G401.6 (cell line): Measurements from ENCODE around the gene DMWD.
"Not testable (repeated sequence)": the region's sequence is repeated elsewhere in the genome, so short reads cannot be mapped to it uniquely, and the experiment has no call there.

Experiments used
- FAIRE-seq: peaks from 2 replicates; lab custom pipeline; 2012; peaks lifted over from hg19 to GRCh38; lab: Jason Lieb, UNC

The DMWD gene

DNA sequence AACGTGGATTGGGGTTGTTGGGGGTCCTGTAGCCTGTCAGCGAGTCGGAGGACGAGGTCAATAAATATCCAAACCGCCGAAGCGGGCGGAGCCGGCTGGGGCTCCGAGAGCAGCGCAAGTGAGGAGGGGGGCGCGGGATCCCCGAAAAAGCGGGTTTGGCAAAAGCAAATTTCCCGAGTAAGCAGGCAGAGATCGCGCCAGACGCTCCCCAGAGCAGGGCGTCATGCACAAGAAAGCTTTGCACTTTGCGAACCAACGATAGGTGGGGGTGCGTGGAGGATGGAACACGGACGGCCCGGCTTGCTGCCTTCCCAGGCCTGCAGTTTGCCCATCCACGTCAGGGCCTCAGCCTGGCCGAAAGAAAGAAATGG is 22.8 kb downstream of the DMWD start:
- no peak for FAIRE-seq

DNA sequence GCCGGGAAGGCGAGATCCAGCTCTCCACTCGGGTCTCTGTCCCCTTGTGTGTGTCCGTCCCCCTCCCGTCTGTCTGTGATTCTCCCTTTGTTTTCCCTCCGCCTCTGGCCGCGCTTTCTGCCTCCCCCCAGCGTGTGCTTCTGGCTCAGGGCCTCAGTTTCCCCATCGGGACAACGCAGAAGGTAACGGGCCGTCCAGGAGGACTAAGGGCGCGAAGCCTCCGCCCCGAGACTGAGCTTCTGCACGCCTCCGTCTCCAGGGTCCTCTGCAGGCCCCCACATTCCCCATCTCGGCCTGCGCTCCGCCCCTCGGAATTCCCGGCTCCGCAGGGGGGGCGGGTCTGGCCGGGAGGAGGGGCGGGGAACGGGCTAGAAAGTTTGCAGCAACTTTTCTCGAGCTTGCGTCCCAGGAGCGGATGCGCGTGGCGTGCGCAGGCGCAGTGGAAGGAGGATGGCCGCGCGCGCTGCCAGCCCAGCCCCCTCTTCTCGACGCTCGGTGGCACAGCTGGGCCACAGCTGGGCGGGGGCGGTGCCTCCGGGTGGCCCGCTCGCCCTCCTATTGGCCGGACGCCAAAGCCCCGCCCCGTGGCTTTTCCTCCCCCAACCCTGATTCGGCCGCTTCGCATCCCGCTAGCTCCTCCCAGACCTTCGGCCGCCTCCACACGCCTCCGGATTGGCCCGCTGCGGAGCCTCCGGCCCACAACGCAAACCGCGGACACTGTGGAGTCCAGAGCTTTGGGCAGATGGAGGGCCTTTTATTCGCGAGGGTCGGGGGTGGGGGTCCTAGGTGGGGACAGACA is 23.5 kb downstream of the DMWD start, which contains the start of gene SIX5:
SIX5 (minus strand) TSS at position 269 of the 799 bp plus-strand sequence. CDS start 408 bp downstream, outside the sequence.
- FAIRE-seq, result peak; percentile 98

DNA sequence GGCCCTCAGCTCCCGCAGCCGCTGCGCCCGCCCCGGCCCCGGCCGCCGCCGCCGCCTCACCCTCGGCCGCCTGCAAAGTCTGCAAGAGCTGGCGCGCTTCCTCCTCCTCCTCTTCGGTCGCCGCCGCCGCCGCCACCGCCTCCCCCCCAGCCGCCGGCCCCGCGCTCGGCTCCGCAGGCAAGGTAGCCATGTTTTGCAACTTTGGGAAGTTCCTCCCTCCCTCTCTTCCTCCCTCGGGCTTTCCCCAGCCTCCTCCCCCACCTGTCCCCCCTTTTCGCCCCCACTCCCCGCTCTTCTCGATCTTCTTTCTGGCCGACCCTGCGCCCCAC is 24.0 kb downstream of the DMWD start:
- FAIRE-seq, result no peak

DNA sequence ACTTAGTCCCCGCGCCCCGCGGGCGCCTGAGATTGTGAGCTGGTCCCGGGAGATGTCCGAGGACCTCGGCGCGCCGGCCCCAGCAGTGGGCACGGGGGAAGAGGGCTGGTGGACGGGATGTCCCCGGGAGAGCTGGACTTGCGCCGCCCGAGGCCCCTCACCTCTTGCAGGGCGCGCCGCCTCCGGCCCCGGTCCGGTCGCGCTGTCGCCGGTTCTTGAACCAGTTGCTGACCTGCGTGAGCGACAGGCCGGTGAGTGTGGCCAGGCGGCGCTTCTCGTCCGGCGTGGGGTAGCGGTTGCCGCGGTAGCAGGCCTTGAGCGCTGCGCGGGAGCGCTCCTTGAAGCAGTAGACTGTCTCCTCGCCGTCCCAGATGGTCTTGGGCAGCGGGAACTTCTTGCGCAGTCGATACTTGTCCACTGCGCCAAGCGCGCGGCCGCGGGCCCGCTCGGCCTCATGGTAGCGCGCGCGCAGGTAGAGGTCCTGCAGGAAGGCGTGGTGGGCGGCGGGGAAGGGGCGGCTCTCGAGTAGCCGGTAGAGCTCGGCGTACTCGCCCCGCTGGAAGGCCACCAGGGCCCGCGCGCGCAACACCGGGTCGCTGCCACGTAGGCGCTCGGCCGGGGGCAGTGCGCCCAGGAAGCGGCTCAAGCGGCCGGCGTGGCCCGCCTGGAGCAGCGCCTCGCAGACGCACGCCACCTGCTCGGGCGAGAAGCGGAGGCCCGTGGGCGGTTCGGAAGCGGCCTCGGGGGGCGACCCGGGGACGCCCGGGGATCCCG is 24.6 kb downstream of the DMWD start:
- no peak for FAIRE-seq

DNA sequence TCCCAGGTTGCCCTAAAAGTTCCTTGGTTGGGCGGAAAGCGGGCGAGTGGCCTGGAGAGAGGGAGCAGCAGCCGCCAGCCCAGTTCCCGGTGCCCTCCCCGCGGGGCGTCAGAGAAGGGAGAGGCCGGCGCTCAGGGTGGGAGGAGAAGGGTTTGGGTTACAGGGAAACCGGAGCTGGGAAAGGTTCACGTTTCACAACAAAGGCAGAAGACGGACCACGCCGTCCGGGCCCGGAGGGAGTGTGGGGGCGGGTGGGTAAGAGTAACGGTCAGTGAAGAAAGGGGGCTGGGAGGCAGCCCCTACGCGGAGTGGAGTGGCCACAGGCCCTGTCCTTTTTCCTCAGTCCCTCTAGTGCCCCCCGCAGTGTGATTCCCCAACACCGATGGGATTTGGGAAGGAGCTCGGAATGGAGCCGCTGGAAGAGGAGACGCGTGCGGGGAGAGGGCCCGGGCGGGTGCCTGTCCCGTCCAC is 25.2 kb downstream of the DMWD start:
- peak; percentile 21 for FAIRE-seq

DNA sequence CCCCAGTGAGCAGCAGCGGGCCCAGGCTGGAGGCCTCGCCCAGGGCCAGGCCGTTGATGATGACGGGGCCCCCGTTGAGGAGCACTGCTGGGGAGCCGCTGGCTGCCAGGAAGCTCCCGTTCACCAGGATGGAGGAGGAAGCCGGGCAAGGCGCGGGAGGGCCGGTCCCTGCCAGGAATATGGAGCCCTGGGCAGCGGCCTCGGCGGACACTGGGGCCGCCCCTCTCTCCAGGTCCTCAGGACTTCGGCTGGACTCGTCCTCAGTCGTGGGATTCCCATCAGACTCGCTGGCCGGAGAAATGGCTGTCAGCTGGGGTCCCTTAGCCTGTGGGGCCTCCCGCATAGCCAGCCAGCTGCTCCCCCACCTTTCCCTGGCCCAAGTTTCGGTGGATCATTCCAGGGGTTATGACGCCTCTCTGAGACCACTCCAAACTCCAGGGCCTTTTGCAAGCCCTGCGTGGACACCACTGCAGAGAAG is 25.7 kb downstream of the DMWD start:
- FAIRE-seq, result no peak

DNA sequence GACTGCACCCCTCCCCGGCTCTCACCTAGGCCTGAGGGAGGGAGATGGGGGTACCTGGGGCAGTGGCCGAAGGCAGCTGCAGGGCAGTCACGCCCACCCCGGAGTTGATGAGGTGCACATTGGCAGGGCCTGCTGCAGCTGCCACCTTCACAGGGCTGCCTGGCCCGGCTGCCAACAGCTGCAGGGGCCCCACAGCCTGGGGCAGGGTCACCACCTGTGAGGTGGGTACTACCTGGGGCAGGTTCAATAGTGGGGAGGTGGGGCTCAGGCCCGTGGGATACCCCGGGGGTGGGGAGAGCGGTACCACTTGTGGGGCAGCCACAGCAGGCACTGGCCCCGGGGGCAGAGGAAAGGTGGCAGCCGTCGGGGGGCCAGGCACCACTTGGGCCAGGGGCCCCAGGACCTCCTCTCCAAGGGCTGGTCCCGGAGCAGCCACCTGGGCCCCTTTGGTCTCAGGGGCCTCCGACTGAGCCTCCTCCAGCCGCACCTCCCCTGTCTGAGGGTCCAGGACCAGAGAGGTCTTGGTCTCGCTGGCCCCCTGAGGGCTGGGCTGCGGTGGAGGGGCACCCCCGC is 26.3 kb downstream of the DMWD start:
- no peak for FAIRE-seq

DNA sequence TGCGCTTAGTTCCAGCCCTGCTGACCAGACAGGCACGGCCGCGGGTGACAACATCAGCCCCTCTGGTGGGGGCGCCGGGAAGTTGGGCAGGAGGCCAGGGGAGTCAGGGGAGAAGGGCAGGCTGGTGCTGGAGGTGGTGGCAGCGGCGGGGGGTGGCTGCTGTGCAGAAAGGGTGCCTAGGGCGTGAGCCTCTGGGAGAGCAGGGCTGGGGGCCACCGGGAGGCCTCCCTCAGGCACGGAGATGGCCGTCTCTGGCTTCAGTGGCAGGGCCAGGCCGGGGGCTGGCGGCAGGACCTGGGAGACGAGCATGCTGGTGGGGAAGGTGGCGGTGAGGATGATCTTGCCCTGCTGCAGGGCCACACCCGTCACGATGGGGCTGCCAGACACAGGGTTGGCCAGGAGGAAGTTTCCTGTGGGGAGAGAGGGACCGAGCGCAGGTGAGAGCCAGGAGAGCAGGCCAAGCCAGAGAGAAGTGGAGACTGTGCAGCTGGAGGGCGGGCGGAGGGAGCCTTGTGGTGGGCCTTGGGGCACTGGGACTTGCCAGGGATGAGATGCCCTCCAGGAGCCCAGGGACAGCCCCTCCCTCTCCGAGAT is 26.8 kb downstream of the DMWD start:
- FAIRE-seq, result no peak

DNA sequence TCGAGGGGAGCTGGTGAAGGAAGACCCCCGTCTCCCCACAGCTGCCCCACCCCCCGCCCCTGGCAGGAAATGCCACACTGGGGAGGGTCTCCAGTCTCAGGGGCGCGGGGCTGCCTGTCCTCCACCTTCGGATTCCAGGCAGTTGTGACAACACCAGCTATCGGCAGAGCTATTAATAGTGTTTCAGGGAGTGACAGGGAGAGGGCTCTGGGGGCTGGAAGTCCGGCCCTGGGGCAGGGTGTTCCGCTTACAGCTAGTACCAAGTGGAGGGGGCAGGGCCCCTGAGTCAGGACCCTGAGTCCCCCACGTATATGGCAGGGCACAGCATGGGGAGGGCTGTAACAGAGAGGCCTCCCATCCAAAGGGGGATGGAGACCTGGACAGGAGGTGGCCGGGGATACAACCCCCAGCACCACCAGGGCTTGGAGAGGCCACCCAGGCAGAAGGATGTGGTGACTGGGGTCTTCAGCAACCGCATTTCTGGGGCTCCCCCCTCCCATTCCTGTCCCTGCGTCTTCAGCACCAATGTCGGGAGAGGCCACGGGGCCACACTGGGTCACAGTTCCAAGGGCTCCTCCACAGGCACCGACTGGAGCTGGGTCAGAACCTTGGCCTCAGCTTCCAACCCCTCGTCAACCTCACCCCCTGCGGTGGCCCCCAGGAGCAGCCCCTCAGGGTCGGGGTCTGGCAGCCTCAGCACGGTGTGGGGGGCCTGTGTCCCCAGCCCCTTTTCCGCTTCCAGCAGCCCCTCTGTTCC is 27.5 kb downstream of the DMWD start:
- no peak for FAIRE-seq

DNA sequence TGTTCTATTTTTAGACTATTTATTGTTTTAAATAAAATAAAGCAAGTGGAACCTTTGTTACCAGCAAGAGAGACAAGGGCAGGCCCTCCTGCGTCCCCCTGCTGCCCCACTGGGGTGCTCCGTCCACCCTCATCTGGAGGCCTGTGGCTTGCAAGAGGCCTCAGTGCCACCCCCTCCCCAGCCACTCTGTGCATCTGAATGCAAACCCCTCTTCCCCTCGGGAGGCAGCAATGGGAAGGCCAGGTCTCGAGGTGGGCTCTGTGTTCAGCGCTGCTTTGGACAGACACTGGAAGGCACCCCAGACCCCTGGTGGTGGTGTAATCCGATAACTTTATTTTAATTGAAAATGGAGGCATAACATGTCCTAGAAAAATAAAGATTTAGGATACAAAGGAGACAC is 28.2 kb downstream of the DMWD start:
- no peak for FAIRE-seq

DNA sequence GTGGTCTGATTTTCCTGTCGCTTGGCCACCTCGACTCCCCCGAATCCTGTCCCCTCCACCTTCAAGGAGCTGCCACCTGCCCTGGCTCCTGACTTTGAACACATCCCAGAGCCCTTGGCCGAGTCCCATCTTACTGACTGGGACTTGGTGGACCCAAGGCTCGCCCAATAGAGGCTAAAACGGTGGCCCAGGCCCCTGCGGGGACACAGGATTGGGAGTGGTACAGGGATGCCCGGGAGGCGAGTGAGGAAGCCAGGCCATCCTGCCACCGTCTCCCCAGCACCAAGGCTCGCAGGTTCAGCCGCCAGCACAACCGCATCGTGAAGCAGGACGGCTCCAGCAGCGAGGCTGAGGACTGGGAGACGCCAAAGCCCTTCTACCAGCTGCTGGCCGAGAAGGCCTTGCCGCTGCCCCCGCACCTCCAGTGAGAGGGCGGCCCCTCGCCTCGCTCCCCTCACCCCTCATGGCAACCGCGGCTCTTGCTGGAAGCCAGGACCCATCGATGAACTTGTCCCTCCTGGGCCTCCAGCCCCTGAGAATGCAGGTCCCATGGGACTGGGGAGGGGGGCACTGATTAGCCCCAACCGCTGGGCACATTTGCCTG is 28.9 kb downstream of the DMWD start:
- no peak for FAIRE-seq

DNA sequence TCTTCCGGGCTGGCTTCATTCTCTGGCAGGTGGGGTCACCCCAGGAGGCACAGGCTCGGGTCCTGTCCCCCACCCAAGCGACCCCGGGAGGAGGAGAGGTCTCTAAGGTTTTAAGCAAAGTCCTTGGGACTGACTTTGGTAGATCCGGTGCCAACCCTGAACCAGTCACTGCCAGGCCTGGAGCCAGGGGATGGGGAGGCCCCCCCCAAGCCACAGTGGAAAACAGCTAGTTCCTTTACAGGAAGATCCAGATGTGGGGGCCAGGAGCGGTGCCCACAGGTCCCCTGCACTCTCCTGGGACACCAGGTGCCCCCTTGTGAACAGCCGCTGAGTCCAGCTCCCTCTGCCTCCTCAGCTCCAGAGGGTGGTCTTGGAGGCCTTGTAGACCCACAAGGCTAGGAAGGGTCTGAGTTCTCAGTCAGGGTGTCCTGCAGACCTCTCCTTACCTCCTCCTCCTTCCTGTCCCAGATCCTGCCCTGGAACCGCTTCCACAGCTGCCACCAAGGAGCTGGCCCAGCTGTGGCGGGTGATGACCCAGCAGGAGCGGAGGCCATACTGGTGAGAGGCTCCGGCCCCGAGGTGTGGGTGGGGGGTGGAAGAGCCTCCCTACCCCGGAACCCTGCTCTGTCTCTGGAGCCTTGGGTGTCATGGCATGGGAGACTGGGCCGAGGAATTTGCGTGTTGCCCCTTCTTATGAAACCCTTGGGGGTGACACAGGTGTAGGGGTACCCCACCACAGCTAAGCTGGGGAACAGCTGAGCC is 29.6 kb downstream of the DMWD start:
- FAIRE-seq, result no peak

DNA sequence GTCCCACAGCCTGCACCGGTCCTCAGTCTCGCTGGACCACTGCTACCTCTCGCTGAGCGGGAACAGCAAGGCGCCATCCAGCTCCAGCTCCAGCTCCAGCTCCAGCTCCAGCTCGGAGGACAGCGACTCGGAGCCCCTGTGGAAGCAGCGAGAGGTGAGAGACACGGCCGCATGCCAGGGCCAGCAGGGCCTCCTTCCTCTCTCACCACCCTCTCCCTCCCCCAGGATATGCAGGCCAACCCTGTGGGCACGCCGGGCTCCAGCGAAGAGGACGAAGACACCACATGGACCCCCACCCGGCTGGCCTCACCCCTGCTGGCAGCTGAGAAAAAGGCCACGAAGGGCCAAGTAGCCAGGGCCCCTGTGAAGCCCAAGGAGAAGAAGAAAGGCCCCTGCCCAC is 30.9 kb downstream of the DMWD start:
- FAIRE-seq, result no peak

DNA sequence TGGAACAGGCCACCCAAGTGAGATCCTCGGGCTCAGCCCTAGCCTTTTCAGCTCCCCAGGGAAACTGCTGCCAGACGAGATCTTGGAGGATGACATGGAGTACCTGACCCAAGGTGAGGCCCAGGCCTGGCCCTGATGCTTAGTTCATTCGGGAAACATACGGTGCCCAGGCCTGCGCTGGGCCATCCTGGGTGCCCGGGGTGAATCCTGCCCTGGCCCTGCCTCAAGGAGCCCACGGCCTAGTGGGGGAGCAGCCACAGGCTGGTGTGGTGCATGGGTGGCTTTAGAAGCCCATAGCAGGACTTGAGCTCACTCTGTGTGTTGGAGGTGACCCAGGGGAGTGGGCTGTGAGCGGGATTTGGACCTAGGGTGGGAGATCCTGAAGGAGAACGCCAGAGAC is 33.7 kb downstream of the DMWD start:
- FAIRE-seq, result no peak

DNA sequence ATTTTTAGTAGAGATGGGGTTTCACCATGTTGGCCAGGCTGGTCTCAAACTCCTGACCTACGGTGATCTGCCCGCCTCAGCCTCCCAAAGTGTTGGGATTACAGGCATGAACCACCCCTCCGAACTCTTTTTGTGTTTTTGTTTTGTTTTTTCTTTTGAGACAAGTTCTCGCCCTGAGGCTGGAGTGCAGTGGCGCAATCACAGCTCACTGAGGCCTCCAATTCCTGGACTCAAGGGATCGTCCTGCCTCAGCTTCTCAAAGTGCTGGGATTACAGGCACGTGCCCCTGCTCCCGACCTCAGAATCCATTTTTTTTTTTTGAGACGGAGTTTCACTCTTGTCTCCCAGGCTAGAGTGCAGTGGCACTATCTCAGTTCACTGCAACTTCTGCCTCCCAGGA is 35.0 kb downstream of the DMWD start:
- no peak for FAIRE-seq

DNA sequence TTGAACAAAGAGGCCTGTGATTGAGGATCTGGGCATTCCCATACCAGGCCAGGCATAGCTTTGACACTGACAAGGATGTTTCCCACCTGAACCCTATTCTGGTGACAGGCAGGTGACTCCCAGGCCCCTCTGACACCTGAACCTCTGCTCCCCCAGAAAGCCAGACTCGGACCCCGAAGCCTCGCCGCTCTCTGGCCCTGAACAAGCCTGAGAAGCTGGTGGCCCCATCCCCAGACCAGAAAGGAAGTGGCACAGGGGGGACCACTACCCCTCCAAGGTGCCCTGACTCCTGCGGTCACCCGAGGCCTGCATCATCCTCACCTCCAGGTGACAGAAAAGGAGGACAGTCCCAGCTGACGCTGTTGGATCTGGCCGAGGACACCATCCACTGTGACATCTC is 38.3 kb downstream of the DMWD start:
- FAIRE-seq, result no peak

DNA sequence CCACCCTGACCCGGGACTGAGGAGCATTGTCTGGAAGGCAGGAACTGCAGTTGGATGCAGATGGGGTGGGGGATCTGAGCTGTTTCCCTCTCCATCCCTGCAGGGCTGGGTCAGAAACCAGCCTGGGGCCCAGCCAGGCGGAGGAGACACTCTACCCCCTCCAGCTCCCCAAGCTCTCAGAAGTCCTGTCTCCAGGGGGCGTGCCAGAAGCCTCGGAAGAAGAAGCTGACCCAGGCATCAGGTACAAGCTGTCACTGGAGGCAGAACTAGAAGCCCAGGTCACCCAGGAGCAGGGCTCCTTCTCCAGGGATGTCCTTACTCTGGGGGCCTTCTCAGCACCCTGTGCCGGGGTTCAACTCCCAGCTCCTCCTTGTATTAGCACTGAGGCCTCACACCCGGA is 39.1 kb downstream of the DMWD start:
- FAIRE-seq, result no peak

DNA sequence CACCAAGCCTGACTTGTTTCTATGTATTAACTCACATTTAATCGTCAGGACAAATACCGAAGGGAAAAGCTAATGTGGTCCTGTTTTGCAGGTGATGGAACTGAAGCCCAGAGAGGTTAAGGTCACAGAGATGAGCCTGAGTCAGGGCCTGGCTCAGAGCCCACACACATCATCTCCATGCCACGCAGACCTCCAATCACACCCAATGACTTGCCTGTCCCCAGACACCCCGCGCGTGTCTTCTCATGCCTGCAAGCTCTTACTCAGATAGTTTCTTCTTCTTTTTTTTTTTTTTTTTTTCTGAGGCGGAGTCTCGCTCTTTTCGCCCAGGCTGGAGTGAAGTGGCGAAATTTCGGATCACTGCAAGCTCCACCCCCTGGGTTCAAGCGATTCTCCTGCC is 40.0 kb downstream of the DMWD start:
- FAIRE-seq, result no peak

DNA sequence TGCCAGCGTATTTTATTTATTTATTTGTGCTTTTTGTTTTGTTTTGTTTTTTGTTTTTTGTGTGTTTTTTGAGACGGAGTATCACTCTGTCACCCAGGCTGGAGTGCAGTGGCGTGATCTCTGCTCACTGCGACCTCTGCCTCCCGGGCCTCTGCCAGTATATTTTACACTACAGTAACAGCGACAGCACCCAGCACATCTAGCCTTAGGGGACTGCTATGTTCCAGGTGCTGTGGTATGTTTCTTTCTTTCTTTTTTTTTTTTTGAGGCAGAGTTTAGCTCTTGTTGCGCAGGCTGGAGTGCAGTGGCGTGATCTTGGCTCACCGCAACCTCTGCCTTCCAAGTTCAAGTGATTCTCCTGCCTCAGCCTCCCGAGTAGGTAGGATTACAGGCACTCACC is 41.2 kb downstream of the DMWD start:
- not testable (repeated sequence) for FAIRE-seq

DNA sequence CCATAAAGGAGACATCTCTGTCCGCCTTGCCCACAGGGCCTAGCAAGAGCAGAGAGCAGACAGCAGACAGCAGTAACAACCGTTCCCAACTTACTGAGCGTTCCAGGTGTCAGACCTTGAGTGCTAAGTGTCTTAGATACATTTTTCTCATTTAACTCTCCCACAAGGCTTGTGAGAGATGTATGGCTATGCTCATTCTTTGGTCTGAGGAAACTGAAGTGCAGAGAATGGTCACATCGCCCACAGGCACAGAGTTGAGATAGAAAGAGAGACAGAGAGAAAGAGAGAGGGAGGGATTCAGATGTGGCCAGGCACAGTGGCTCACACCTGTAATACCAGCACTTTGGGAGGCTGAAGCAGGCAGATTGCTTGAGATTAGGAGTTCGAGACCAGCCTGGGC is 45.1 kb downstream of the DMWD start:
- no peak for FAIRE-seq

DNA sequence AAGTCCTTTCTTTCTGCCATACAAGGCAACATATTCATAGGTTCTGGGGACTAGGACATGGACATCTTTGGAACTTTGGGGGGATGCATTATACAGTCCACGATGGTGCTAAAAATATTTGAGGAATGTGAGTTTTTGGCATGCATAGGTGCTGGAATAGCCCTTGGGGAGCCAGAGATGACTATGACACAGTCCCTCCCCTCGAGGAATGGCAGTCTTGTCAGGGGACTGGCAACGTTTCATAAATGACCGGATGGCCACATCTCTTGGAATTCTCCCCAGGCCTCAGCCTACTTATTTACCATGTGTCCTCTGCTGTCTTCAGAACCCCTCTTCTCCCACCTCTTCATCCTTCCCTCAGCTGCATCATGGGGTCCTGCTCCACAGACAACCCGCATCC is 45.8 kb downstream of the DMWD start:
- no peak for FAIRE-seq
